HepG2 (cell line): Measurements from ENCODE around the gene RCOR1. TPM values are rescaled to one million over a fixed set of nuclear protein-coding genes. Genes with fewer than 3 reads are reported as not detected.
A peak's percentile ranks its signal among the peaks of the same experiment; 100 is the strongest.

Experiments used
- CBFB ChIP-seq: sonication (generic); formaldehyde crosslinking; IDR thresholded peaks from 2 replicates; pipeline ENCODE4 v1.4.0; 2020; ENCODE audit warnings: missing genetic modification reagents
- CHD4 ChIP-seq: fragments of 200-600 bp; sonication (generic); IDR thresholded peaks from 2 replicates; pipeline ENCODE4 v1.7.0; 2017; ENCODE audit warnings: mild to moderate bottlenecking, low read length, borderline replicate concordance
- ELF3 ChIP-seq: IDR thresholded peaks from 2 replicates; pipeline ENCODE4 v1.6.1; 2016; ENCODE audit warnings: missing genetic modification reagents, missing compliant biosample characterization
- GATAD1 ChIP-seq: IDR thresholded peaks from 2 replicates; pipeline ENCODE4 v1.6.1; 2016; ENCODE audit warnings: missing genetic modification reagents, missing compliant biosample characterization
- HNRNPL ChIP-seq: fragments of 200-400 bp; formaldehyde crosslinking; IDR thresholded peaks from 2 replicates; pipeline ENCODE4 v1.6.1; 2017; ENCODE audit warnings: mild to moderate bottlenecking, low read depth, low read length
- KAT2B ChIP-seq: fragments of 150-350 bp; IDR thresholded peaks from 2 replicates; pipeline ENCODE4 v1.6.1; 2014; ENCODE audit warnings: low read depth, low read length, borderline replicate concordance
- MNT ChIP-seq: fragments of 450-650 bp; IDR thresholded peaks from 2 replicates; pipeline ENCODE4 v1.6.1; 2016
- NONO ChIP-seq, 2 experiments: fragments of 450-650 bp in 1 of 2; sonication (generic) in 1 of 2; formaldehyde crosslinking in 1 of 2; IDR thresholded peaks in 1 of 2; conservative IDR thresholded peaks in 1 of 2; 2 replicates each; pipeline versions ENCODE4 v1.6.1 to v1.8.0; 2017 to 2022; ENCODE audit warnings: mild to moderate bottlenecking in 1 of 2, missing genetic modification reagents in 1 of 2, moderate library complexity in 1 of 2
- POLR2A ChIP-seq, 2 experiments: IDR thresholded peaks; 2 replicates each; pipeline ENCODE4 v1.6.1; 2011; ENCODE audit warnings: low read depth in 2 of 2, low read length in 2 of 2, mild to moderate bottlenecking in 1 of 2, moderate library complexity in 1 of 2; ENCODE audit not compliant: insufficient read depth in 1 of 2
- SP140L ChIP-seq: sonication (generic); formaldehyde crosslinking; IDR thresholded peaks from 2 replicates; pipeline ENCODE4 v1.4.0; 2020; ENCODE audit warnings: missing genetic modification reagents, borderline replicate concordance
- TRIM24 ChIP-seq: sonication (generic); formaldehyde crosslinking; IDR thresholded peaks from 2 replicates; pipeline ENCODE4 v1.8.0; 2022; ENCODE audit warnings: mild to moderate bottlenecking, missing genetic modification reagents
- ZBTB7A ChIP-seq: sonication (generic); formaldehyde crosslinking; IDR thresholded peaks from 2 replicates; pipeline ENCODE4 v1.8.0; 2022; ENCODE audit warnings: mild to moderate bottlenecking, missing genetic modification reagents
- ZMAT3 ChIP-seq: sonication (generic); formaldehyde crosslinking; conservative IDR thresholded peaks from 2 replicates; pipeline ENCODE4 v1.7.0; 2021; ENCODE audit warnings: missing genetic modification reagents
- ZNF121 ChIP-seq: sonication (generic); formaldehyde crosslinking; IDR thresholded peaks from 2 replicates; pipeline ENCODE4 v1.5.0; 2020; ENCODE audit warnings: mild to moderate bottlenecking, missing genetic modification reagents
- ZNF234 ChIP-seq: sonication (generic); formaldehyde crosslinking; conservative IDR thresholded peaks from 2 replicates; pipeline ENCODE4 v1.5.1; 2020; ENCODE audit warnings: mild to moderate bottlenecking, missing genetic modification reagents
- ZNF850 ChIP-seq: sonication (generic); formaldehyde crosslinking; conservative IDR thresholded peaks from 2 replicates; pipeline ENCODE4 v1.9.0; 2021; ENCODE audit warnings: mild to moderate bottlenecking, missing genetic modification reagents
- polyA plus RNA-seq, 8 experiments: library from polyadenylated mRNA; depleted of rRNA in 3 of 8; stranded (reverse) in 7 of 8; unstranded in 1 of 8; fragments of >200 nt; fragmentation: Illumina TruSeq in 4 of 8; extraction: Trizol in 4 of 8; gene quantifications; 2 replicates each; pipeline versions ENCODE4 v1.2.1 to v1.2.3, GENCODE V29; 2011 to 2016; ENCODE audit warnings: low read depth in 4 of 8, missing spikeins in 1 of 8, mixed read lengths in 1 of 8; ENCODE audit not compliant: insufficient read depth in 1 of 8
- total RNA-seq, 5 experiments: library from RNA; depleted of rRNA; stranded (reverse); fragments of >200 nt; fragmentation: Illumina TruSeq; extraction: Trizol; gene quantifications; 2 replicates each; pipeline ENCODE4 v1.2.3, GENCODE V29; 2016; ENCODE audit warnings: low read depth in 1 of 5
- TF ChIP-seq, protein P1 (sequence below): sonication (generic); formaldehyde crosslinking; conservative IDR thresholded peaks from 2 replicates; pipeline ENCODE4 v1.4.0; 2020; ENCODE audit warnings: missing genetic modification reagents
- TF ChIP-seq, protein P2 (sequence below): sonication (generic); formaldehyde crosslinking; IDR thresholded peaks from 2 replicates; pipeline ENCODE4 v1.4.0; 2020; ENCODE audit warnings: missing genetic modification reagents
- TF ChIP-seq, protein P3 (sequence below): IDR thresholded peaks from 2 replicates; pipeline ENCODE4 v1.6.1; 2016; ENCODE audit warnings: low read depth, missing genetic modification reagents, missing compliant biosample characterization

RCOR1 gene
- total and polyA plus RNA-seq, 2 of the 13 experiments (the other 11 are each of a cell fraction or from before 2014, with no cell fraction given), result 10.2 to 11.1 TPM

- TF ChIP-seq MNT (no peak), ZNF121 (no peak), CBFB (no peak), CHD4 (no peak), TRIM24 (no peak), ZMAT3 (CRISPR knock-in tag) (no peak), HNRNPL (peak; percentile 80; the same call in 1 of the 2 replicates), GATAD1 (peak; percentile 27; the same call in 1 of the 2 replicates), ELF3 (CRISPR knock-in tag) (peak; percentile 21; the same call in 1 of the 2 replicates), ZNF234 (CRISPR knock-in tag) (no peak), SP140L (CRISPR knock-in tag) (no peak), ZNF850 (CRISPR knock-in tag) (no peak), KAT2B (no peak), NONO (IDR thresholded peaks at IDR 0.05) (no peak), NONO (CRISPR knock-in tag; conservative IDR thresholded peaks at IDR 0.05) (peak; percentile 63; the same call in 1 of the 2 replicates), ZBTB7A (CRISPR knock-in tag) (0 out of 2 replicates have a peak, but pooled peaks have one; percentile 54), POLR2A (IDR thresholded peaks at IDR 0.05; ENCODE audit: insufficient read depth in 1 of 2, low read depth in 2 of 2, low read length in 2 of 2) (peak in 1 of 2 experiments; percentile 69)
- TF ChIP-seq, protein P1, sequence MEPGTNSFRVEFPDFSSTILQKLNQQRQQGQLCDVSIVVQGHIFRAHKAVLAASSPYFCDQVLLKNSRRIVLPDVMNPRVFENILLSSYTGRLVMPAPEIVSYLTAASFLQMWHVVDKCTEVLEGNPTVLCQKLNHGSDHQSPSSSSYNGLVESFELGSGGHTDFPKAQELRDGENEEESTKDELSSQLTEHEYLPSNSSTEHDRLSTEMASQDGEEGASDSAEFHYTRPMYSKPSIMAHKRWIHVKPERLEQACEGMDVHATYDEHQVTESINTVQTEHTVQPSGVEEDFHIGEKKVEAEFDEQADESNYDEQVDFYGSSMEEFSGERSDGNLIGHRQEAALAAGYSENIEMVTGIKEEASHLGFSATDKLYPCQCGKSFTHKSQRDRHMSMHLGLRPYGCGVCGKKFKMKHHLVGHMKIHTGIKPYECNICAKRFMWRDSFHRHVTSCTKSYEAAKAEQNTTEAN (CRISPR knock-in tag), result no peak; the same call in 1 of the 2 replicates
- TF ChIP-seq, protein P2, sequence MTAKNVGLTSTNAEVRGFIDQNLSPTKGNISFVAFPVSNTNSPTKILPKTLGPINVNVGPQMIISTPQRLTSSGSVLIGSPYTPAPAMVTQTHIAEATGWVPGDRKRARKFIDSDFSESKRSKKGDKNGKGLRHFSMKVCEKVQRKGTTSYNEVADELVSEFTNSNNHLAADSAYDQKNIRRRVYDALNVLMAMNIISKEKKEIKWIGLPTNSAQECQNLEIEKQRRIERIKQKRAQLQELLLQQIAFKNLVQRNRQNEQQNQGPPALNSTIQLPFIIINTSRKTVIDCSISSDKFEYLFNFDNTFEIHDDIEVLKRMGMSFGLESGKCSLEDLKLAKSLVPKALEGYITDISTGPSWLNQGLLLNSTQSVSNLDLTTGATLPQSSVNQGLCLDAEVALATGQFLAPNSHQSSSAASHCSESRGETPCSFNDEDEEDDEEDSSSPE, result no peak
- TF ChIP-seq, protein P3, sequence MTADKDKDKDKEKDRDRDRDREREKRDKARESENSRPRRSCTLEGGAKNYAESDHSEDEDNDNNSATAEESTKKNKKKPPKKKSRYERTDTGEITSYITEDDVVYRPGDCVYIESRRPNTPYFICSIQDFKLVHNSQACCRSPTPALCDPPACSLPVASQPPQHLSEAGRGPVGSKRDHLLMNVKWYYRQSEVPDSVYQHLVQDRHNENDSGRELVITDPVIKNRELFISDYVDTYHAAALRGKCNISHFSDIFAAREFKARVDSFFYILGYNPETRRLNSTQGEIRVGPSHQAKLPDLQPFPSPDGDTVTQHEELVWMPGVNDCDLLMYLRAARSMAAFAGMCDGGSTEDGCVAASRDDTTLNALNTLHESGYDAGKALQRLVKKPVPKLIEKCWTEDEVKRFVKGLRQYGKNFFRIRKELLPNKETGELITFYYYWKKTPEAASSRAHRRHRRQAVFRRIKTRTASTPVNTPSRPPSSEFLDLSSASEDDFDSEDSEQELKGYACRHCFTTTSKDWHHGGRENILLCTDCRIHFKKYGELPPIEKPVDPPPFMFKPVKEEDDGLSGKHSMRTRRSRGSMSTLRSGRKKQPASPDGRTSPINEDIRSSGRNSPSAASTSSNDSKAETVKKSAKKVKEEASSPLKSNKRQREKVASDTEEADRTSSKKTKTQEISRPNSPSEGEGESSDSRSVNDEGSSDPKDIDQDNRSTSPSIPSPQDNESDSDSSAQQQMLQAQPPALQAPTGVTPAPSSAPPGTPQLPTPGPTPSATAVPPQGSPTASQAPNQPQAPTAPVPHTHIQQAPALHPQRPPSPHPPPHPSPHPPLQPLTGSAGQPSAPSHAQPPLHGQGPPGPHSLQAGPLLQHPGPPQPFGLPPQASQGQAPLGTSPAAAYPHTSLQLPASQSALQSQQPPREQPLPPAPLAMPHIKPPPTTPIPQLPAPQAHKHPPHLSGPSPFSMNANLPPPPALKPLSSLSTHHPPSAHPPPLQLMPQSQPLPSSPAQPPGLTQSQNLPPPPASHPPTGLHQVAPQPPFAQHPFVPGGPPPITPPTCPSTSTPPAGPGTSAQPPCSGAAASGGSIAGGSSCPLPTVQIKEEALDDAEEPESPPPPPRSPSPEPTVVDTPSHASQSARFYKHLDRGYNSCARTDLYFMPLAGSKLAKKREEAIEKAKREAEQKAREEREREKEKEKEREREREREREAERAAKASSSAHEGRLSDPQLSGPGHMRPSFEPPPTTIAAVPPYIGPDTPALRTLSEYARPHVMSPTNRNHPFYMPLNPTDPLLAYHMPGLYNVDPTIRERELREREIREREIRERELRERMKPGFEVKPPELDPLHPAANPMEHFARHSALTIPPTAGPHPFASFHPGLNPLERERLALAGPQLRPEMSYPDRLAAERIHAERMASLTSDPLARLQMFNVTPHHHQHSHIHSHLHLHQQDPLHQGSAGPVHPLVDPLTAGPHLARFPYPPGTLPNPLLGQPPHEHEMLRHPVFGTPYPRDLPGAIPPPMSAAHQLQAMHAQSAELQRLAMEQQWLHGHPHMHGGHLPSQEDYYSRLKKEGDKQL (CRISPR knock-in tag), result no peak
Measured at GRCh38 chr14:102590667-102591099, 1.8 kb upstream of the RCOR1 start (continued).
